Neuron (in vitro differentiated cells): ENCODE results near the gene GINS2.

ENCODE experiments used
- H2AFZ ChIP-seq: one replicate; pipeline ENCODE4 v1.6.1; 2013; ENCODE audit warnings: low read depth, mild to moderate bottlenecking, inconsistent platforms, low read length, moderate library complexity
- H3K27me3 ChIP-seq: one replicate; pipeline ENCODE4 v1.6.1; 2013; ENCODE audit warnings: low read length; ENCODE audit not compliant: insufficient read depth
- H3K36me3 ChIP-seq: one replicate; pipeline ENCODE4 v1.6.1; 2013; ENCODE audit warnings: low read length; ENCODE audit not compliant: insufficient read depth
- H3K4me1 ChIP-seq: one replicate; pipeline ENCODE4 v1.6.1; 2013; ENCODE audit warnings: low read length; ENCODE audit not compliant: insufficient read depth
- H3K4me3 ChIP-seq: 2 replicates; pipeline ENCODE4 v1.5.1; 2013; ENCODE audit warnings: mild to moderate bottlenecking, low read length, moderate library complexity
- H3K9me3 ChIP-seq: one replicate; pipeline ENCODE4 v1.6.1; 2013; ENCODE audit warnings: low read length

The GINS2 gene

GRCh38 chr16:85639529-85640253, 49.1 kb downstream of the GINS2 start:
- no peak overlapping the region for H3K4me3 ChIP-seq
- peaks cover 25% of the 10 kb centered on the region for H3K4me1 ChIP-seq
- no peak overlapping the region for H2AFZ ChIP-seq
- H3K36me3 ChIP-seq = peaks cover 13% of the 10 kb centered on the region
- H3K9me3 ChIP-seq = no peaks in the 10 kb centered on the region
- H3K27me3 ChIP-seq = no peaks in the 10 kb centered on the region

GRCh38 chr16:85638695-85639409, 49.9 kb downstream of the GINS2 start:
- Histone ChIP-seq H3K9me3 (no peaks in the 10 kb centered on the region), H3K4me3 (no peak overlapping the region), H3K4me1 (peaks cover 25% of the 10 kb centered on the region), H3K27me3 (no peaks in the 10 kb centered on the region), H2AFZ (no peak overlapping the region), H3K36me3 (peaks cover 14% of the 10 kb centered on the region)

GRCh38 chr16:85637808-85638647, 50.7 kb downstream of the GINS2 start:
- no peaks in the 10 kb centered on the region for H3K9me3 ChIP-seq
- no peak overlapping the region for H3K4me3 ChIP-seq
- H2AFZ ChIP-seq = no peak overlapping the region
- H3K36me3 ChIP-seq = peaks cover 14% of the 10 kb centered on the region
- peaks cover 25% of the 10 kb centered on the region for H3K4me1 ChIP-seq
- no peaks in the 10 kb centered on the region for H3K27me3 ChIP-seq

GRCh38 chr16:85637061-85637807, 51.5 kb downstream of the GINS2 start:
- Histone ChIP-seq H3K9me3 (no peaks in the 10 kb centered on the region), H2AFZ (no peak overlapping the region), H3K4me3 (no peak overlapping the region), H3K36me3 (peaks cover 14% of the 10 kb centered on the region), H3K4me1 (peaks cover 25% of the 10 kb centered on the region), H3K27me3 (no peaks in the 10 kb centered on the region)

GRCh38 chr16:85636234-85636812, 52.4 kb downstream of the GINS2 start:
- Histone ChIP-seq H3K36me3 (peaks cover 14% of the 10 kb centered on the region), H3K9me3 (no peaks in the 10 kb centered on the region), H3K27me3 (no peaks in the 10 kb centered on the region), H2AFZ (no peak overlapping the region), H3K4me3 (no peak overlapping the region), H3K4me1 (peaks cover 25% of the 10 kb centered on the region)

GRCh38 chr16:85635545-85636140, 53.1 kb downstream of the GINS2 start:
- Histone ChIP-seq H3K9me3 (no peaks in the 10 kb centered on the region), H3K4me1 (peaks cover 25% of the 10 kb centered on the region), H3K36me3 (peaks cover 10% of the 10 kb centered on the region), H3K4me3 (no peak overlapping the region), H3K27me3 (no peaks in the 10 kb centered on the region), H2AFZ (no peak overlapping the region)

GRCh38 chr16:85634747-85635544, 53.8 kb downstream of the GINS2 start:
- Histone ChIP-seq H3K9me3 (peaks cover 3% of the 10 kb centered on the region), H3K36me3 (peaks cover 10% of the 10 kb centered on the region), H2AFZ (no peak overlapping the region), H3K27me3 (no peaks in the 10 kb centered on the region), H3K4me1 (peaks cover 25% of the 10 kb centered on the region), H3K4me3 (no peak overlapping the region)

- Histone ChIP-seq H3K9me3 (peaks cover 10% of the 10 kb centered on the region), H3K4me3 (no peak overlapping the region), H3K27me3 (no peaks in the 10 kb centered on the region), H3K36me3 (peaks cover 10% of the 10 kb centered on the region), H3K4me1 (peaks cover 24% of the 10 kb centered on the region), H2AFZ (no peak overlapping the region)
Measured at GRCh38 chr16:85633888-85634287, 54.9 kb downstream of the GINS2 start.

- H3K9me3 ChIP-seq = peaks cover 10% of the 10 kb centered on the region
- H2AFZ ChIP-seq = no peak overlapping the region
- no peaks in the 10 kb centered on the region for H3K27me3 ChIP-seq
- H3K4me1 ChIP-seq = peaks cover 23% of the 10 kb centered on the region
- no peak overlapping the region for H3K4me3 ChIP-seq
- H3K36me3 ChIP-seq = peaks cover 10% of the 10 kb centered on the region
Measured at GRCh38 chr16:85633438-85633743, 55.4 kb downstream of the GINS2 start.

GRCh38 chr16:85632709-85633437, 55.9 kb downstream of the GINS2 start:
- Histone ChIP-seq H2AFZ (no peak overlapping the region), H3K4me1 (peaks cover 23% of the 10 kb centered on the region), H3K36me3 (peaks cover 10% of the 10 kb centered on the region), H3K9me3 (peaks cover 10% of the 10 kb centered on the region), H3K4me3 (no peak overlapping the region), H3K27me3 (no peaks in the 10 kb centered on the region)

- H2AFZ ChIP-seq = no peak overlapping the region
- H3K4me1 ChIP-seq = peaks cover 28% of the 10 kb centered on the region
- no peaks in the 10 kb centered on the region for H3K27me3 ChIP-seq
- peaks cover 10% of the 10 kb centered on the region for H3K36me3 ChIP-seq
- H3K4me3 ChIP-seq = no peak overlapping the region
- H3K9me3 ChIP-seq = peaks cover 10% of the 10 kb centered on the region
Measured at GRCh38 chr16:85631802-85632393, 56.9 kb downstream of the GINS2 start.
